GM20431 (cell line): ENCODE results near the gene NCAM1.
"Not testable (repeated sequence)": the region's sequence is repeated elsewhere in the genome, so short reads cannot be mapped to it uniquely, and the experiment has no call there.

Experiments used
- in situ Hi-C: fragments of 300-500 bp; cut with MseI, MboI; formaldehyde crosslinking; loops from one replicate; pipeline ENCODE4 v1.15.0; 2020; ENCODE audit warnings: low sequenced_read_pairs; ENCODE audit not compliant: unreplicated experiment

Gene NCAM1

GRCh38 chr11:112961146-112961668 lies at the start of gene NCAM1:
TSS of gene NCAM1 (plus strand) at chr11:112961420.
- in situ Hi-C loops: no loop called here

GRCh38 chr11:112922606-112923005 lies 38.6 kb upstream of the NCAM1 start:
- in situ Hi-C loops: no loop called here

- in situ Hi-C loops: not testable (repeated sequence)
Observed at GRCh38 chr11:112924836-112925235, 36.4 kb upstream of the NCAM1 start.

GRCh38 chr11:112925516-112926310 lies 35.5 kb upstream of the NCAM1 start:
- in situ Hi-C loops: no loop called here

GRCh38 chr11:112928136-112928535 lies 33.1 kb upstream of the NCAM1 start:
- in situ Hi-C loops: no loop called here

GRCh38 chr11:112929432-112929831 lies 31.8 kb upstream of the NCAM1 start:
- in situ Hi-C loops: no loop called here

- in situ Hi-C loops: no loop called here
Observed at GRCh38 chr11:112931703-112932102, 29.5 kb upstream of the NCAM1 start.

- in situ Hi-C loops: no loop called here
Observed at GRCh38 chr11:112932593-112932992, 28.6 kb upstream of the NCAM1 start.

GRCh38 chr11:112933970-112934369 lies 27.2 kb upstream of the NCAM1 start:
- in situ Hi-C loops: no loop called here

- in situ Hi-C loops: no loop called here
Observed at GRCh38 chr11:112941104-112941503, 20.1 kb upstream of the NCAM1 start.

GRCh38 chr11:112942966-112943643 lies 18.1 kb upstream of the NCAM1 start:
- in situ Hi-C loops: no loop called here

- in situ Hi-C loops: no loop called here
Observed at GRCh38 chr11:112946866-112947265, 14.4 kb upstream of the NCAM1 start.

- in situ Hi-C loops: no loop called here
Observed at GRCh38 chr11:112949781-112950575, 11.2 kb upstream of the NCAM1 start.

- in situ Hi-C loops: no loop called here
Observed at GRCh38 chr11:112958670-112959069, 2.5 kb upstream of the NCAM1 start.

GRCh38 chr11:112961751-112962578 lies 745 bp downstream of the NCAM1 start:
- in situ Hi-C loops: no loop called here

- in situ Hi-C loops: no loop called here
Observed at GRCh38 chr11:112962579-112963367, 1.6 kb downstream of the NCAM1 start.

GRCh38 chr11:112963368-112963955 lies 2.2 kb downstream of the NCAM1 start:
- in situ Hi-C loops: no loop called here

- in situ Hi-C loops: no loop called here
Observed at GRCh38 chr11:112965656-112966055, 4.4 kb downstream of the NCAM1 start.

GRCh38 chr11:112966561-112966960 lies 5.3 kb downstream of the NCAM1 start:
- in situ Hi-C loops: no loop called here
